Large intestine (tissue), 3 donors: ENCODE data around the gene GATAD2A. TPM values are rescaled to one million over a fixed set of nuclear protein-coding genes. Genes with fewer than 3 reads are reported as not detected.

Experiments
- DNase-seq, 2 donors: peaks; one replicate each; pipeline versions ENCODE4 v3.0.0 to v3.0.0-alpha.2; 2013
- H3K27ac ChIP-seq: one replicate; pipeline ENCODE4 v1.5.1; 2013; ENCODE audit warnings: low read length
- H3K27me3 ChIP-seq: 2 replicates; pipeline ENCODE4 v1.6.1; 2013; ENCODE audit warnings: low read length; ENCODE audit not compliant: control insufficient read depth, insufficient read depth
- H3K36me3 ChIP-seq: 2 replicates; pipeline ENCODE4 v1.6.1; 2013; ENCODE audit warnings: low read length; ENCODE audit not compliant: control insufficient read depth, insufficient read depth
- H3K4me1 ChIP-seq: one replicate; pipeline ENCODE4 v1.6.1; 2013; ENCODE audit warnings: low read length; ENCODE audit not compliant: control insufficient read depth, insufficient read depth
- H3K4me3 ChIP-seq: one replicate; pipeline ENCODE4 v1.5.1; 2013; ENCODE audit warnings: low read length
- H3K9me3 ChIP-seq: one replicate; pipeline ENCODE4 v1.6.1; 2013; ENCODE audit warnings: mild to moderate bottlenecking, low read depth, low read length, moderate library complexity; ENCODE audit not compliant: control insufficient read depth
- WGBS: methylation state at CpG from one replicate; pipeline ENCODE4 v1.1.5; 2013; ENCODE audit warnings: low lambda C conversion rate; ENCODE audit not compliant: insufficient coverage; 5-methylcytosine and 5-hydroxymethylcytosine counted together
- polyA plus RNA-seq: library from polyadenylated mRNA; unstranded; fragments of 120-200 nt; gene quantifications from one replicate; pipeline ENCODE4 v1.2.1, GENCODE V29; 2013

Gene GATAD2A
- polyA plus RNA-seq, 1 donor, result 46.8 TPM

DNA sequence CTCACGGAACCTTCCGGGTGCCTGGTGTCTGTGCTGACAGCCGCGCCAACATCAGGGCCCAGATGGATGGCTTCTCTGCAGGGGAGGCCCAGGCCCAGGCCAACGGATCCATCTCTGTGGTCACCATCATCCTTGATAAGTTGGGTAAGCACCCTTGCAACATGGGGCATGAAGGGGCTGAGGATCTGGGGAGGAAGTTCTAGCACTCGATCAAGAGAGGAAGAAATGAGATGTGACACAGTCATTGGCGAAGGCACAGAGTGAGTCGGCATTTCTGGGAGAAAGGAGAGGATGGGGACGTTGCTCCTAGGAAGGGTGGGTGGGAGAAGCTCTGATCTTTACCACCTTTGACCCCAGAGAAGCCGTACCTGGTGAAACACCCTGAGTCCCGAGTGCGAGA is 137.0 kb downstream of the GATAD2A start:
- peaks cover 13% of the 10 kb centered on the region for H3K4me1 ChIP-seq
- 100% methylated on average over 1 of the region's 12 CpGs for WGBS
- peaks cover 48% of the 10 kb centered on the region for H3K27me3 ChIP-seq
- no peak overlapping the region for H3K4me3 ChIP-seq
- peaks cover 39% of the 10 kb centered on the region for H3K9me3 ChIP-seq
- no peak for DNase-seq
- no peak overlapping the region for H3K27ac ChIP-seq
- H3K36me3 ChIP-seq, result no peaks in the 10 kb centered on the region

DNA sequence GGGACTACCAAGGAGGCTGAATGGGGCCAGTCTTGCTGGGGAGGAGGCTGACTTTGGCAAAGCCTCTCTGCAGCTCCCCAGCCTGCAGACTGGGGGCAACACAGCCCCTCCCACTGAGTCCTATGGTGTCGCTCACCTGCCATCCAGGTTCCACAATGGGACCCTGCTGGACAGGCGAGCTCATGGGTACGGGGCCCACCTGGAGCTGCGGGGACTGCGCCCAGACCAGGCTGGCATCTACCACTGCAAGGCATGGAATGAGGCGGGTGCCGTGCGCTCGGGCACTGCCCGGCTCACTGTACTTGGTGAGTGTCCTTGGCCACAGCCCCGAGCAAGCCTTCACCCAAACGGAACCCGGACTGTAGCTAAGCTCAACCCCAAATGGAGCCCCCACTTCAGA is 137.6 kb downstream of the GATAD2A start:
- no peak overlapping the region for H3K4me3 ChIP-seq
- WGBS, result no CpG with 5 or more reads among the region's 13 CpGs
- H3K36me3 ChIP-seq, result no peaks in the 10 kb centered on the region
- no peak for DNase-seq
- peaks cover 39% of the 10 kb centered on the region for H3K9me3 ChIP-seq
- H3K27me3 ChIP-seq, result peaks cover 42% of the 10 kb centered on the region
- no peak overlapping the region for H3K27ac ChIP-seq
- peaks cover 13% of the 10 kb centered on the region for H3K4me1 ChIP-seq

DNA sequence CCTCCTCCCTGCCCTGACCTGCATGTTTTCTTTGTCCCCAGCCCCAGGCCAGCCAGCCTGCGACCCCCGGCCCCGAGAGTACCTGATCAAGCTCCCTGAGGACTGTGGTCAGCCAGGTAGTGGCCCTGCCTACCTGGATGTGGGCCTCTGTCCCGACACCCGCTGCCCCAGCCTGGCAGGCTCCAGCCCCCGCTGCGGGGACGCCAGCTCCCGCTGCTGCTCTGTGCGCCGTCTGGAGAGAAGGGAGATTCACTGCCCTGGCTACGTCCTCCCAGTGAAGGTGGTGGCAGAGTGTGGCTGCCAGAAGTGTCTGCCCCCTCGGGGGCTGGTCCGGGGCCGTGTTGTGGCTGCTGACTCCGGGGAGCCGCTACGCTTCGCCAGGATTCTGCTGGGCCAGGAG is 138.2 kb downstream of the GATAD2A start:
- H3K27me3 ChIP-seq, result peaks cover 37% of the 10 kb centered on the region
- peaks cover 9% of the 10 kb centered on the region for H3K4me1 ChIP-seq
- no peak for DNase-seq
- no peak overlapping the region for H3K4me3 ChIP-seq
- H3K27ac ChIP-seq, result no peak overlapping the region
- no peaks in the 10 kb centered on the region for H3K36me3 ChIP-seq
- no CpG with 5 or more reads among the region's 19 CpGs for WGBS
- H3K9me3 ChIP-seq, result peaks cover 39% of the 10 kb centered on the region

DNA sequence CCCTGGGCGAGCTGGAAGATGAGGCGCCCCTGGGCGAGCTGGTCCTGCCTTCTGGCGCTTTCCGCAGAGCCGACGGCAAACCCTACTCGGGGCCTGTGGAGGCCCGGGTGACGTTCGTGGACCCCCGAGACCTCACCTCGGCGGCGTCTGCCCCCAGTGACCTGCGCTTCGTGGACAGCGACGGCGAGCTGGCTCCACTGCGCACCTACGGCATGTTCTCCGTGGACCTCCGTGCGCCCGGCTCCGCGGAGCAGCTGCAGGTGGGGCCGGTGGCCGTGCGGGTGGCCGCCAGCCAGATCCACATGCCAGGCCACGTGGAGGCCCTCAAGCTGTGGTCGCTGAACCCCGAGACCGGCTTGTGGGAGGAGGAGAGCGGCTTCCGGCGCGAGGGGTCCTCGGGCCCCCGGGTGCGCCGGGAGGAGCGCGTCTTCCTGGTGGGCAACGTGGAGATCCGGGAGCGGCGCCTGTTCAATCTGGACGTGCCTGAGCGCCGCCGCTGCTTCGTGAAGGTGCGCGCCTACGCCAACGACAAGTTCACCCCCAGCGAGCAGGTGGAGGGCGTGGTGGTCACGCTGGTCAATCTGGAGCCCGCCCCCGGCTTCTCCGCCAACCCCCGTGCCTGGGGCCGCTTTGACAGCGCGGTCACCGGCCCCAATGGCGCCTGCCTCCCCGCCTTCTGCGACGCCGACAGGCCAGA is 138.9 kb downstream of the GATAD2A start:
- no peak for DNase-seq
- Histone ChIP-seq H3K27ac (no peak overlapping the region), H3K4me3 (no peak overlapping the region), H3K27me3 (peaks cover 35% of the 10 kb centered on the region), H3K4me1 (peaks cover 7% of the 10 kb centered on the region), H3K36me3 (no peaks in the 10 kb centered on the region), H3K9me3 (peaks cover 39% of the 10 kb centered on the region)
- whole genome bisulfite sequencing, result no CpG with 5 or more reads among the region's 75 CpGs

DNA sequence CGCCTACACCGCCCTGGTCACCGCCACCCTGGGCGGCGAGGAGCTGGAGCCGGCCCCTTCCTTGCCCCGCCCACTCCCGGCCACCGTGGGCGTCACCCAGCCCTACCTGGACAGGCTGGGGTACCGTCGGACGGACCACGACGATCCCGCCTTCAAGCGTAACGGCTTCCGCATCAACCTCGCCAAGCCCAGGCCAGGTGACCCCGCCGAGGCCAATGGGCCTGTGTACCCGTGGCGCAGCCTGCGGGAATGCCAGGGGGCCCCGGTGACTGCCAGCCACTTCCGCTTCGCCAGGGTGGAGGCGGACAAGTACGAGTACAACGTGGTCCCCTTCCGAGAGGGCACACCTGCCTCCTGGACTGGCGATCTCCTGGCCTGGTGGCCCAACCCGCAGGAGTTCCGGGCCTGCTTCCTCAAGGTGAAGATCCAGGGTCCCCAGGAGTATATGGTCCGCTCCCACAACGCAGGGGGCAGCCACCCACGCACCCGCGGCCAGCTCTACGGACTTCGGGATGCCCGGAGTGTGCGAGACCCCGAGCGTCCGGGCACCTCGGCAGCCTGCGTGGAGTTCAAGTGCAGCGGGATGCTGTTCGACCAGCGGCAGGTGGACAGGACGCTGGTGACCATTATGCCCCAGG is 139.6 kb downstream of the GATAD2A start:
- Histone ChIP-seq H3K4me1 (peaks cover 7% of the 10 kb centered on the region), H3K27me3 (peaks cover 29% of the 10 kb centered on the region), H3K36me3 (no peaks in the 10 kb centered on the region), H3K9me3 (peaks cover 33% of the 10 kb centered on the region), H3K27ac (no peak overlapping the region), H3K4me3 (no peak overlapping the region)
- DNase-seq, result no peak
- WGBS, result no CpG with 5 or more reads among the region's 53 CpGs

GRCh38 chr19:19545707-19546106 is 140.2 kb downstream of the GATAD2A start:
- Histone ChIP-seq H3K4me3 (no peak overlapping the region), H3K36me3 (no peaks in the 10 kb centered on the region), H3K9me3 (peaks cover 28% of the 10 kb centered on the region), H3K27me3 (peaks cover 23% of the 10 kb centered on the region), H3K4me1 (peaks cover 5% of the 10 kb centered on the region), H3K27ac (no peak overlapping the region)
- WGBS, result no CpG with 5 or more reads among the region's 23 CpGs
- no peak for DNase-seq

GRCh38 chr19:19546751-19547162 is 141.3 kb downstream of the GATAD2A start:
- no CpG with 5 or more reads among the region's 19 CpGs for WGBS
- no peak overlapping the region for H3K4me3 ChIP-seq
- H3K9me3 ChIP-seq, result peaks cover 21% of the 10 kb centered on the region
- H3K36me3 ChIP-seq, result no peaks in the 10 kb centered on the region
- H3K4me1 ChIP-seq, result no peaks in the 10 kb centered on the region
- peaks cover 13% of the 10 kb centered on the region for H3K27me3 ChIP-seq
- no peak overlapping the region for H3K27ac ChIP-seq
- DNase-seq, result no peak

GRCh38 chr19:19547674-19548336 is 142.3 kb downstream of the GATAD2A start:
- no peaks in the 10 kb centered on the region for H3K36me3 ChIP-seq
- no peaks in the 10 kb centered on the region for H3K4me1 ChIP-seq
- no CpG with 5 or more reads among the region's 15 CpGs for WGBS
- no peak overlapping the region for H3K27ac ChIP-seq
- no peak overlapping the region for H3K4me3 ChIP-seq
- no peak for DNase-seq
- H3K9me3 ChIP-seq, result peaks cover 21% of the 10 kb centered on the region
- peaks cover 7% of the 10 kb centered on the region for H3K27me3 ChIP-seq

DNA sequence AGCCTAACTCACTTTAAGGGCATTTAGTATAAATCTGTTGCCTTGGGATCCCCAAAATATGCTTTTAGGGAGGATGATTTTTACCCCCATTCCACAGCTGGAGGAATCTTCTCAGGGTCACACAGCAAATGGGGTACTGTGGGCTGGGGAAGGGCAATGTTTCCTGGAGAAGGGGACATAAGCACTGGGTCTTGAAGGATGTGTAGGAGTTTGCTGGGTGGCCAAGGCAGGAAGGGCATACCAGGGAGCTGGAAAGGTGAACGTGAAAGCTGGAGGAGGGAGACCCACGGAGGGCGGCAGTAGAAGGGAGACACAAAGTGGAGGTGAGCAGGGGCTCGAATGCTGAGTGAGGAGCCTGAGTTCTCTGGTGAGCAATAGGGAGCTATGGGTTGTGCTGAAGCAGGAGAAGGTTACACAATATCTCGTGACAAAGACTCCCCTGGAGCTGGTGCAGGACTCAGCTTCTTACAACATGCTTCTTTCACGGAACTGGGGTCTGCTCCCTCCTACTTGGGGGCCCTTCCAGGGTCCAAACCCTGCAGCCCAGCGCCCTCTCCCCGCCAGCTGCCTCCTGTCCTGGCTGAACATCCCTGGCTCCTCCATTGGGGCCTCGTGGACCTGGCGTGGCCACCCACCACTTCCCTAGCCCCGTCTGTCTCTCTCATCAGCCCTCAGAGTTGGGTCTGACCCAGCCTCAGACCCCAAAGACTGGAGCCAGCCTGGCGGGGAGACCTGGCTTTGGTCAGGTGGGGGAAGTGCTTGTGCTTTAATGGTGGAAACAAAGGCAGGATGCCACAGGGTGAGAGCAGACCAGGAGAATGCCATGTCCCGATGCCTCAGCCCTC is 143.7 kb downstream of the GATAD2A start:
- no peak for DNase-seq
- no peaks in the 10 kb centered on the region for H3K36me3 ChIP-seq
- no peaks in the 10 kb centered on the region for H3K4me1 ChIP-seq
- 100% methylated on average over 1 of the region's 13 CpGs for WGBS
- peaks cover 7% of the 10 kb centered on the region for H3K27me3 ChIP-seq
- H3K27ac ChIP-seq, result no peak overlapping the region
- no peak overlapping the region for H3K4me3 ChIP-seq
- H3K9me3 ChIP-seq, result peaks cover 16% of the 10 kb centered on the region

GRCh38 chr19:19549804-19550464 is 144.5 kb downstream of the GATAD2A start:
- DNase-seq, result no peak
- WGBS, result no CpG with 5 or more reads among the region's 23 CpGs
- H3K4me1 ChIP-seq, result no peaks in the 10 kb centered on the region
- H3K27ac ChIP-seq, result no peak overlapping the region
- H3K4me3 ChIP-seq, result no peak overlapping the region
- H3K27me3 ChIP-seq, result peaks cover 7% of the 10 kb centered on the region
- H3K9me3 ChIP-seq, result peaks cover 8% of the 10 kb centered on the region
- no peaks in the 10 kb centered on the region for H3K36me3 ChIP-seq
